Measurements from ENCODE around the gene RPSA. TPM values are rescaled to one million over a fixed set of nuclear protein-coding genes. Genes with fewer than 3 reads are reported as not detected.
A peak's percentile ranks its signal among the peaks of the same experiment; 100 is the strongest.

RPSA gene
- total RNA-seq, 1 experiment from 2014 or later = 2,077 TPM

DNA sequence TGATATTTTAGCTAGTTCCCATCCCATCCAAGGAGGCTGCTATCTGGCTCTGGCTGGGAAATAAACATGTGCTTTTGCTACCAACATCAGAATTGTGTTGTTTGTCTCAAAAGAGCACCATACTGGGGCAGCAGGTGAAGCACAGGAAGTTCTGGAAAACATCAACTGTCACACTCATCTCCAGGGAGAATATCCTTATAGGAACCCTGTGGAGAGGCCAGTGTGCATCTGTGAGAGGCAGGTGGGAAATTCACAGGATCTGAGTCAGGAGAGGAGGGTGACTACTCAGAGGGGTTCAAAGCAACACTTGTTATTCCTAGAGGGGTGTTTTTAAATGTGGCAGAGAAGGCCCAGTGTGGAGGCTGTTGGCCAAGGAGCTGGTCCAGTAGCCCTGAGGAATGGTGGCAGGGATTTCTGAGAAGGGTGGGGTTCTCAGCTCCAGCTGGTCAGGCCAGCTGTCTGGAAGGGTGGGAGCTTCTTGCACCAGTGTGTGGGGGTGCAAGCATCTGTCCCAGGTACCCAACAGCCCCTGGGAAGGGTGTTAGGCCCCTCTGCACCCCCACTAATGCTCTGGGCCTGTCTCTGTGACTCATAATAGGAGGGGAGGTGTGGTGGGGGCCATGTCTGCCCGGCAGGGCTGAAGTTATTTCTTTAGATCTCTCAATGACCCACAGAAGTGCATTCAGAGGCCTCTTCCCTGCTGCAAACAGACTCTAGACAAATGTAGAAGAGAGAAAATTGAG is 28.7 kb downstream of the RPSA start:
- Histone ChIP-seq H3K18ac (ENCODE audit: insufficient read length, low read depth, low read length) (no peak overlapping the region), H3K4me2 (ENCODE audit: insufficient read depth, insufficient read length, low read length) (no peak overlapping the region), H4K20me1 (ENCODE audit: control insufficient read depth, insufficient read depth, insufficient read length) (no peaks in the 10 kb centered on the region), H3K56ac (ENCODE audit: insufficient read length, low read depth, low read length) (no peak overlapping the region), H3K23ac (ENCODE audit: insufficient read length, low read depth, low read length) (no peak overlapping the region), H2BK12ac (ENCODE audit: insufficient read length, low read depth, low read length) (no peak overlapping the region), H2BK15ac (ENCODE audit: low read depth, low read length) (no peak overlapping the region), H2AK5ac (ENCODE audit: insufficient read length, low read length) (no peak overlapping the region), H3K79me2 (ENCODE audit: insufficient read depth, low read length) (no peaks in the 10 kb centered on the region), H3T11ph (ENCODE audit: low read length) (no peak overlapping the region), H4K8ac (replicated peaks; ENCODE audit: insufficient read length, low read depth, low read length) (no peak overlapping the region), H4K5ac (ENCODE audit: insufficient read length, low read depth, low read length) (no peak overlapping the region), H3K4me1 (ENCODE audit: insufficient read depth, low read length) (no peaks in the 10 kb centered on the region), H2AFZ (ENCODE audit: low read length) (no peak overlapping the region), H3K79me1 (ENCODE audit: insufficient read depth, low read depth, low read length, poor library complexity, severe bottlenecking) (no peaks in the 10 kb centered on the region), H3K27ac (ENCODE audit: insufficient read length, low read depth, low read length) (no peak overlapping the region), H3K9ac (ENCODE audit: extremely low read depth, insufficient read length, low read length) (no peak overlapping the region), H2BK20ac (ENCODE audit: low read depth, low read length, poor library complexity, severe bottlenecking) (no peak overlapping the region), H4K91ac (ENCODE audit: insufficient read length, low read depth, low read length) (no peak overlapping the region), H3K9me3 (ENCODE audit: control insufficient read depth, low read depth, low read length) (no peaks in the 10 kb centered on the region), H3K4ac (ENCODE audit: low read depth, low read length) (no peak overlapping the region), H2BK5ac (ENCODE audit: insufficient read length, low read length) (no peak overlapping the region), H3K23me2 (ENCODE audit: insufficient read length, low read depth, low read length, poor library complexity, severe bottlenecking) (no peaks in the 10 kb centered on the region), H2BK120ac (ENCODE audit: low read depth, low read length, poor library complexity, severe bottlenecking) (no peak overlapping the region), H3K27me3 (ENCODE audit: insufficient read depth, low read length) (no peaks in the 10 kb centered on the region), H3K14ac (ENCODE audit: insufficient read depth, low read length) (no peak overlapping the region)
- no CpG with 5 or more reads among the region's 1 CpG for WGBS (ENCODE audit: extremely low coverage, insufficient read length, low lambda C conversion rate)
- TF ChIP-seq, protein P1, sequence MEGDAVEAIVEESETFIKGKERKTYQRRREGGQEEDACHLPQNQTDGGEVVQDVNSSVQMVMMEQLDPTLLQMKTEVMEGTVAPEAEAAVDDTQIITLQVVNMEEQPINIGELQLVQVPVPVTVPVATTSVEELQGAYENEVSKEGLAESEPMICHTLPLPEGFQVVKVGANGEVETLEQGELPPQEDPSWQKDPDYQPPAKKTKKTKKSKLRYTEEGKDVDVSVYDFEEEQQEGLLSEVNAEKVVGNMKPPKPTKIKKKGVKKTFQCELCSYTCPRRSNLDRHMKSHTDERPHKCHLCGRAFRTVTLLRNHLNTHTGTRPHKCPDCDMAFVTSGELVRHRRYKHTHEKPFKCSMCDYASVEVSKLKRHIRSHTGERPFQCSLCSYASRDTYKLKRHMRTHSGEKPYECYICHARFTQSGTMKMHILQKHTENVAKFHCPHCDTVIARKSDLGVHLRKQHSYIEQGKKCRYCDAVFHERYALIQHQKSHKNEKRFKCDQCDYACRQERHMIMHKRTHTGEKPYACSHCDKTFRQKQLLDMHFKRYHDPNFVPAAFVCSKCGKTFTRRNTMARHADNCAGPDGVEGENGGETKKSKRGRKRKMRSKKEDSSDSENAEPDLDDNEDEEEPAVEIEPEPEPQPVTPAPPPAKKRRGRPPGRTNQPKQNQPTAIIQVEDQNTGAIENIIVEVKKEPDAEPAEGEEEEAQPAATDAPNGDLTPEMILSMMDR (conservative IDR thresholded peaks at IDR 0.05) = no peak
- H3K36me3 Mint-ChIP-seq (ENCODE audit: insufficient read depth in 1 of 3, low read depth in 3 of 3) = no peaks in the 10 kb centered on the region
- DNase-seq = no peak
- H3K27me3 Mint-ChIP-seq (ENCODE audit: low read depth) = peaks cover 1% of the 10 kb centered on the region
- no peak overlapping the region for H3K4me3 Mint-ChIP-seq
- H3K27ac Mint-ChIP-seq = peak overlapping the region in 1 of 3 experiments; percentile 57; a peak in 1 of 7 replicates
- peaks cover 4 to 6% of the 10 kb centered on the region in 2 experiments; a peak in 3 of 4 replicates for H3K4me1 Mint-ChIP-seq
- no peaks in the 10 kb centered on the region for H3K9me3 Mint-ChIP-seq
